H1 (cell line): Measurements from ENCODE around the gene OR2D2. TPM values are rescaled to one million over a fixed set of nuclear protein-coding genes. Genes with fewer than 3 reads are reported as not detected.

Experiments used
- CTCF ChIA-PET: fragments of 300-600 bp; sonication (Branson Sonifier 250); formaldehyde crosslinking; loops from one replicate; lab custom pipeline; 2021; ENCODE audit not compliant: partially characterized antibody; lab: Charles Lee
- POLR2A ChIA-PET: fragments of 300-600 bp; sonication (Branson Sonifier 250); formaldehyde crosslinking; loops from one replicate; lab custom pipeline; 2021; ENCODE audit warnings: inconsistent platforms; ENCODE audit not compliant: partially characterized antibody; lab: Charles Lee
- DNase-seq, 2 experiments: peaks; one replicate each; pipeline versions ENCODE4 v3.0.0 to v3.0.0-alpha.2; 2010 to 2022; ENCODE audit warnings: low spot score in 2 of 2, low read depth in 1 of 2, mixed read lengths in 1 of 2
- FAIRE-seq: peaks from 2 replicates; lab custom pipeline; 2011; peaks lifted over from hg19 to GRCh38; lab: Jason Lieb, UNC
- H2AFZ ChIP-seq: 2 replicates; pipeline ENCODE4 v1.8.1; 2012; ENCODE audit warnings: low read length, inconsistent platforms
- H2AK5ac ChIP-seq: 2 replicates; pipeline ENCODE4 v1.6.1; 2013; ENCODE audit warnings: low read depth, low read length
- H2BK120ac ChIP-seq: replicated peaks from 2 replicates; pipeline ENCODE3; 2013; ENCODE audit warnings: low read depth, low read length, inconsistent platforms
- H2BK12ac ChIP-seq: 2 replicates; pipeline ENCODE4 v1.6.1; 2013; ENCODE audit warnings: low read depth, low read length
- H2BK15ac ChIP-seq: 2 replicates; pipeline ENCODE4 v1.6.1; 2013; ENCODE audit warnings: low read length
- H2BK20ac ChIP-seq: 2 replicates; pipeline ENCODE4 v1.6.1; 2013; ENCODE audit warnings: low read length
- H2BK5ac ChIP-seq: 2 replicates; pipeline ENCODE4 v1.6.1; 2013; ENCODE audit warnings: low read depth, low read length
- H3K14ac ChIP-seq: 2 replicates; pipeline ENCODE4 v1.6.1; 2013; ENCODE audit warnings: inconsistent platforms; ENCODE audit not compliant: insufficient read length
- H3K18ac ChIP-seq: 2 replicates; pipeline ENCODE4 v1.6.1; 2013; ENCODE audit warnings: low read length; ENCODE audit errors: extremely low read depth
- H3K23ac ChIP-seq: 2 replicates; pipeline ENCODE4 v1.6.1; 2013; ENCODE audit warnings: inconsistent platforms; ENCODE audit not compliant: insufficient read length
- H3K23me2 ChIP-seq: 2 replicates; pipeline ENCODE4 v1.6.1; 2013; ENCODE audit warnings: low read depth, low read length
- H3K27ac ChIP-seq: 2 replicates; pipeline ENCODE4 v1.6.1; 2011; ENCODE audit warnings: low read depth, low read length, inconsistent platforms
- H3K27me3 ChIP-seq, 4 experiments: replicated peaks in 1 of 4; 1 replicate in 1 of 4; 2 replicates in 3 of 4; pipeline versions ENCODE4 v1.6.1 to v1.8.1; 2011 to 2013; ENCODE audit warnings: low read length in 3 of 4, mild to moderate bottlenecking in 3 of 4, inconsistent platforms in 2 of 4, mixed read lengths in 2 of 4, moderate library complexity in 1 of 4; ENCODE audit not compliant: control insufficient read depth in 3 of 4, insufficient read depth in 3 of 4; ENCODE audit errors: extremely low read depth in 1 of 4
- H3K36me3 ChIP-seq, 4 experiments: 2 replicates each; pipeline versions ENCODE4 v1.6.1 to v1.8.1; 2011 to 2013; ENCODE audit warnings: mild to moderate bottlenecking in 4 of 4, low read length in 3 of 4, moderate library complexity in 2 of 4, control low read depth in 1 of 4, inconsistent platforms in 1 of 4; ENCODE audit not compliant: insufficient read depth in 4 of 4, control insufficient read depth in 2 of 4
- H3K4ac ChIP-seq: replicated peaks from 2 replicates; pipeline ENCODE3; 2013; ENCODE audit warnings: low read length, low read depth, mixed read lengths, inconsistent platforms; ENCODE audit not compliant: insufficient read length
- H3K4me1 ChIP-seq, 4 experiments: replicated peaks in 1 of 4; 1 replicate in 1 of 4; 2 replicates in 3 of 4; pipeline versions ENCODE4 v1.6.1 to v1.8.1; 2011 to 2013; ENCODE audit warnings: low read length in 3 of 4, inconsistent platforms in 2 of 4, mixed read lengths in 1 of 4; ENCODE audit not compliant: insufficient read depth in 4 of 4, control insufficient read depth in 3 of 4
- H3K4me2 ChIP-seq, 2 experiments: 2 replicates each; pipeline versions ENCODE4 v1.6.1 to v1.8.1; 2011 to 2013; ENCODE audit warnings: low read depth in 2 of 2, low read length in 2 of 2, control low read depth in 1 of 2, inconsistent platforms in 1 of 2, mild to moderate bottlenecking in 1 of 2; ENCODE audit not compliant: insufficient read depth in 1 of 2
- H3K4me3 ChIP-seq, 4 experiments: fragments of 200-600, 300-600 bp in 1 of 4; sonication (generic), shearing (Covaris generic), sonication (Bioruptor Twin) in 1 of 4; 2 replicates each; pipeline versions ENCODE4 v1.5.1 to v1.8.1; 2011 to 2016; ENCODE audit warnings: low read length in 4 of 4, low read depth in 3 of 4, control low read depth in 2 of 4, inconsistent platforms in 2 of 4, mild to moderate bottlenecking in 2 of 4, mixed read lengths in 1 of 4, moderate library complexity in 1 of 4; ENCODE audit not compliant: insufficient read depth in 2 of 4; ENCODE audit errors: extremely low read depth in 1 of 4
- H3K56ac ChIP-seq: replicated peaks from 2 replicates; pipeline ENCODE3; 2013; ENCODE audit warnings: low read depth, mild to moderate bottlenecking, mixed read lengths, low read length, inconsistent platforms; ENCODE audit not compliant: insufficient read length
- H3K79me1 ChIP-seq: 2 replicates; pipeline ENCODE4 v1.6.1; 2013; ENCODE audit warnings: low read depth, low read length, control low read depth
- H3K79me2 ChIP-seq, 2 experiments: 2 replicates each; pipeline versions ENCODE4 v1.6.1 to v1.8.1; 2012 to 2013; ENCODE audit warnings: low read length in 2 of 2, mild to moderate bottlenecking in 2 of 2, inconsistent platforms in 1 of 2; ENCODE audit not compliant: insufficient read depth in 2 of 2, control insufficient read depth in 1 of 2
- H3K9ac ChIP-seq, 4 experiments: replicated peaks in 1 of 4; 1 replicate in 1 of 4; 2 replicates in 3 of 4; pipeline versions ENCODE4 v1.6.1 to v1.8.1; 2011 to 2013; ENCODE audit warnings: low read depth in 3 of 4, low read length in 3 of 4, control low read depth in 2 of 4, mild to moderate bottlenecking in 2 of 4, moderate library complexity in 2 of 4, inconsistent platforms in 1 of 4; ENCODE audit errors: extremely low read depth in 1 of 4
- H3K9me3 ChIP-seq, 2 experiments: 2 replicates each; pipeline versions ENCODE4 v1.6.1 to v1.8.1; 2012 to 2013; ENCODE audit warnings: mild to moderate bottlenecking in 2 of 2, moderate library complexity in 2 of 2, control low read depth in 1 of 2, inconsistent platforms in 1 of 2, low read depth in 1 of 2, low read length in 1 of 2, mixed read lengths in 1 of 2; ENCODE audit not compliant: insufficient read depth in 2 of 2
- H4K20me1 ChIP-seq, 2 experiments: replicated peaks in 1 of 2; 2 replicates each; pipeline versions ENCODE3 to v1.8.1; 2011 to 2013; ENCODE audit warnings: inconsistent platforms in 2 of 2, low read length in 2 of 2, mild to moderate bottlenecking in 1 of 2; ENCODE audit not compliant: insufficient read depth in 2 of 2, control insufficient read depth in 1 of 2
- H4K5ac ChIP-seq: 2 replicates; pipeline ENCODE4 v1.6.1; 2013; ENCODE audit warnings: low read length, low read depth, mixed read lengths, inconsistent platforms; ENCODE audit not compliant: insufficient read length
- H4K8ac ChIP-seq: 2 replicates; pipeline ENCODE4 v1.8.0; 2013; ENCODE audit warnings: mild to moderate bottlenecking, moderate library complexity, low read length, inconsistent platforms; ENCODE audit not compliant: insufficient read depth; ENCODE audit errors: extremely low read depth
- H4K91ac ChIP-seq: replicated peaks from 2 replicates; pipeline ENCODE3; 2013; ENCODE audit warnings: low read length, mixed read lengths, inconsistent platforms; ENCODE audit not compliant: insufficient read length
- CREB1 ChIP-seq: IDR thresholded peaks from 2 replicates; pipeline ENCODE4 v1.6.1; 2012; ENCODE audit warnings: inconsistent platforms
- FOSL1 ChIP-seq: IDR thresholded peaks from 2 replicates; pipeline ENCODE4 v1.6.1; 2011; ENCODE audit warnings: mild to moderate bottlenecking, low read depth, low read length, moderate library complexity; ENCODE audit not compliant: insufficient read depth
- GTF2F1 ChIP-seq: IDR thresholded peaks from 2 replicates; pipeline ENCODE4 v1.6.1; 2012; ENCODE audit warnings: low read depth, low read length, improper control_type of control experiment, borderline replicate concordance
- HDAC2 ChIP-seq, 2 experiments: fragments of 300-600 bp in 1 of 2; sonication (generic) in 1 of 2; IDR thresholded peaks; 2 replicates each; pipeline ENCODE4 v1.6.1; 2011 to 2012; ENCODE audit warnings: low read depth in 2 of 2, low read length in 2 of 2, mild to moderate bottlenecking in 2 of 2, moderate library complexity in 2 of 2, borderline replicate concordance in 1 of 2, inconsistent platforms in 1 of 2
- POLR2A ChIP-seq, 2 experiments: IDR thresholded peaks; 1 replicate in 1 of 2; 2 replicates in 1 of 2; pipeline ENCODE4 v1.6.1; 2011; ENCODE audit warnings: low read depth in 2 of 2, low read length in 2 of 2, mild to moderate bottlenecking in 2 of 2; ENCODE audit errors: control extremely low read depth in 1 of 2
- POU5F1 ChIP-seq: IDR thresholded peaks from 2 replicates; pipeline ENCODE4 v1.6.1; 2011; ENCODE audit warnings: low read depth, mild to moderate bottlenecking, low read length, moderate library complexity
- SAP30 ChIP-seq: fragments of 300-600 bp; sonication (generic); IDR thresholded peaks from 2 replicates; pipeline ENCODE4 v1.7.1; 2012; ENCODE audit warnings: low read length, moderate library complexity, mild to moderate bottlenecking, inconsistent platforms; ENCODE audit not compliant: insufficient read depth, insufficient replicate concordance
- SRF ChIP-seq: IDR thresholded peaks from 2 replicates; pipeline ENCODE4 v1.6.1; 2011; ENCODE audit warnings: mild to moderate bottlenecking, low read depth, low read length, moderate library complexity
- TBP ChIP-seq: IDR thresholded peaks from 2 replicates; pipeline ENCODE4 v1.6.1; 2011; ENCODE audit warnings: low read depth, low read length, improper control_type of control experiment
- ZNF274 ChIP-seq: IDR thresholded peaks from 2 replicates; pipeline ENCODE4 v1.7.0; 2012; ENCODE audit warnings: low read length, borderline replicate concordance; ENCODE audit errors: extremely low read depth
- polyA plus RNA-seq, 7 experiments: library from polyadenylated mRNA; depleted of rRNA in 3 of 7; stranded (reverse) in 5 of 7; unstranded in 2 of 7; fragments of >200 nt in 5 of 7; fragments of 200-250 nt in 2 of 7; gene quantifications; 1 replicate in 5 of 7; 2 replicates in 1 of 7; 4 replicates in 1 of 7; pipeline versions ENCODE4 v1.2.1 to v1.2.3, GENCODE V29; 2011 to 2013; ENCODE audit warnings: missing spikeins in 2 of 7, mixed read lengths in 2 of 7
- total RNA-seq: library from RNA; stranded (reverse); fragmentation: NEBNext Ultra II Directional; extraction: Animal tissue kit (Norgen Biotek cat#: 25700); gene quantifications from 2 replicates; pipeline ENCODE4 v1.2.1, GENCODE V29; 2021
- TF ChIP-seq, protein P1 (sequence below): IDR thresholded peaks from 2 replicates; pipeline ENCODE4 v1.6.1; 2011; ENCODE audit warnings: low read length, improper control_type of control experiment

The OR2D2 gene
- total and polyA plus RNA-seq, 2 of the 8 experiments (the other 6 are each of a cell fraction or from before 2014, with no cell fraction given) = 0.15 TPM; not detected in 1

DNA sequence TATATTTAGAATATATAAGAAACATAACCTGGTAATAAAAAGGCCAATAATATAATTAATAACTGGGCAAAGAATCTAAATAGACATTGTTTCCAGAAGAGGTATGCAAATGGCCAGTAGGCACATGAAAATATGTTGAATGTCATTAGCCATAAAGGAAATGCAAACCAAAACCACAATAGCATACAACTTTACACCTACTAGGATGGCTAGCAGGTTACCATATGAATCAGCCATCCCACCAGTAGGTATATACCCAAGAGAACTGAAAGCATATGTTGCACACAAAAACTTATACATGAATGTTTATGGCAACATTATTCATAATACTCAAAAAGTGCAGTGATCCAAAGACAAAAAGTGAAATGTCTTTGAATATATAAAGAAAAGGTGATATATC lies 2.7 kb upstream of the OR2D2 start:
- Histone ChIP-seq H2BK12ac (no peak overlapping the region), H3K79me2 (no peaks in the 10 kb centered on the region), H3K4me1 (no peaks in the 10 kb centered on the region), H3K14ac (no peak overlapping the region), H3K79me1 (no peaks in the 10 kb centered on the region), H2BK120ac (no peak overlapping the region), H3K9me3 (no peaks in the 10 kb centered on the region), H3K4ac (no peak overlapping the region), H2AFZ (no peak overlapping the region), H2BK5ac (no peak overlapping the region), H3K36me3 (no peaks in the 10 kb centered on the region), H3K4me3 (no peak overlapping the region), H3K9ac (no peak overlapping the region), H3K23me2 (no peaks in the 10 kb centered on the region), H3K23ac (no peak overlapping the region), H3K56ac (no peak overlapping the region), H2BK15ac (no peak overlapping the region), H4K20me1 (no peaks in the 10 kb centered on the region), H3K4me2 (no peak overlapping the region), H3K27me3 (peaks cover 0 to 1% (median 0%) of the 10 kb centered on the region in 4 experiments; a peak in 1 of 7 replicates), H4K91ac (no peak overlapping the region), H4K8ac (no peak overlapping the region), H2BK20ac (no peak overlapping the region), H2AK5ac (no peak overlapping the region), H4K5ac (no peak overlapping the region), H3K18ac (no peak overlapping the region), H3K27ac (no peak overlapping the region)
- TF ChIP-seq, protein P1, sequence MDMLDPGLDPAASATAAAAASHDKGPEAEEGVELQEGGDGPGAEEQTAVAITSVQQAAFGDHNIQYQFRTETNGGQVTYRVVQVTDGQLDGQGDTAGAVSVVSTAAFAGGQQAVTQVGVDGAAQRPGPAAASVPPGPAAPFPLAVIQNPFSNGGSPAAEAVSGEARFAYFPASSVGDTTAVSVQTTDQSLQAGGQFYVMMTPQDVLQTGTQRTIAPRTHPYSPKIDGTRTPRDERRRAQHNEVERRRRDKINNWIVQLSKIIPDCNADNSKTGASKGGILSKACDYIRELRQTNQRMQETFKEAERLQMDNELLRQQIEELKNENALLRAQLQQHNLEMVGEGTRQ = no peak
- TF ChIP-seq ZNF274 (no peak), POLR2A (IDR thresholded peaks at IDR 0.05; ENCODE audit: control extremely low read depth in 1 of 2, low read depth in 2 of 2, low read length in 2 of 2) (no peak), HDAC2 (IDR thresholded peaks at IDR 0.05; ENCODE audit: borderline replicate concordance in 1 of 2, low read depth in 2 of 2, low read length in 2 of 2) (no peak), SAP30 (no peak), TBP (no peak), POU5F1 (no peak), CREB1 (no peak), GTF2F1 (no peak), SRF (no peak), FOSL1 (no peak)
- CTCF ChIA-PET = interaction anchor here (1.5 kb wide), 1 partner anchor 83 kb away, joined by 4 read pairs; no protein-coding TSS in a partner anchor
- POLR2A ChIA-PET = no interaction called here
- DNase-seq = no peak
- no peak for FAIRE-seq
